ENCODE results near the gene REG3A. TPM values are rescaled to one million over a fixed set of nuclear protein-coding genes. Genes with fewer than 3 reads are reported as not detected.

The REG3A gene
- total RNA-seq (2021): 0.37 TPM in 1 of 3 replicates, not detected in the others
- not detected for Bru-seq, nascent RNA
- long read RNA-seq, experiment 1: 0 reads
- long read RNA-seq, experiment 2: 0 reads
- long read RNA-seq, experiment 3: 0 reads

GRCh38 chr2:79159653-79160052 is at the start of gene REG3A:
Gene REG3A (minus strand): TSS chr2:79159753. CDS start chr2:79159405, 348 bp downstream.
- TF ChIP-seq FOXJ3 (CRISPR knock-in tag; IDR thresholded peaks at IDR 0.05; ENCODE audit: borderline replicate concordance) (no peak), RORB (CRISPR knock-in tag; IDR thresholded peaks at IDR 0.05) (no peak), ZNF138 (CRISPR knock-in tag; conservative IDR thresholded peaks at IDR 0.05) (no peak), ESRRA (CRISPR knock-in tag; IDR thresholded peaks at IDR 0.05; ENCODE audit: borderline replicate concordance) (no peak), KAT7 (CRISPR knock-in tag; IDR thresholded peaks at IDR 0.05; ENCODE audit: borderline replicate concordance) (no peak), SMAD4 (CRISPR knock-in tag; IDR thresholded peaks at IDR 0.05) (no peak)
- TF ChIP-seq, protein P1, sequence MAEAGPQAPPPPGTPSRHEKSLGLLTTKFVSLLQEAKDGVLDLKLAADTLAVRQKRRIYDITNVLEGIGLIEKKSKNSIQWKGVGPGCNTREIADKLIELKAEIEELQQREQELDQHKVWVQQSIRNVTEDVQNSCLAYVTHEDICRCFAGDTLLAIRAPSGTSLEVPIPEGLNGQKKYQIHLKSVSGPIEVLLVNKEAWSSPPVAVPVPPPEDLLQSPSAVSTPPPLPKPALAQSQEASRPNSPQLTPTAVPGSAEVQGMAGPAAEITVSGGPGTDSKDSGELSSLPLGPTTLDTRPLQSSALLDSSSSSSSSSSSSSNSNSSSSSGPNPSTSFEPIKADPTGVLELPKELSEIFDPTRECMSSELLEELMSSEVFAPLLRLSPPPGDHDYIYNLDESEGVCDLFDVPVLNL (CRISPR knock-in tag; IDR thresholded peaks at IDR 0.05; ENCODE audit: borderline replicate concordance, low read depth): no peak
- TF ChIP-seq, protein P2, sequence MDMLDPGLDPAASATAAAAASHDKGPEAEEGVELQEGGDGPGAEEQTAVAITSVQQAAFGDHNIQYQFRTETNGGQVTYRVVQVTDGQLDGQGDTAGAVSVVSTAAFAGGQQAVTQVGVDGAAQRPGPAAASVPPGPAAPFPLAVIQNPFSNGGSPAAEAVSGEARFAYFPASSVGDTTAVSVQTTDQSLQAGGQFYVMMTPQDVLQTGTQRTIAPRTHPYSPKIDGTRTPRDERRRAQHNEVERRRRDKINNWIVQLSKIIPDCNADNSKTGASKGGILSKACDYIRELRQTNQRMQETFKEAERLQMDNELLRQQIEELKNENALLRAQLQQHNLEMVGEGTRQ (CRISPR knock-in tag; IDR thresholded peaks at IDR 0.05): no peak
- Mint-ChIP-seq H3K27ac (no peak within 1 kb of the TSS), H3K9me3 (peaks cover 11% of the 10 kb centered on the region), H3K4me3 (no peak within 1 kb of the TSS), H3K36me3 (no peaks in the 10 kb centered on the region), H3K4me1 (no peaks in the 10 kb centered on the region), H3K27me3 (ENCODE audit: low read depth) (no peaks in the 10 kb centered on the region; the same call in 1 of the 2 replicates)
- ChIA-PET CTCF (no interaction called here), POLR2A (no interaction called here)
- ATAC-seq (no peak), DNase-seq (ENCODE audit: low spot score) (no peak)

DNA sequence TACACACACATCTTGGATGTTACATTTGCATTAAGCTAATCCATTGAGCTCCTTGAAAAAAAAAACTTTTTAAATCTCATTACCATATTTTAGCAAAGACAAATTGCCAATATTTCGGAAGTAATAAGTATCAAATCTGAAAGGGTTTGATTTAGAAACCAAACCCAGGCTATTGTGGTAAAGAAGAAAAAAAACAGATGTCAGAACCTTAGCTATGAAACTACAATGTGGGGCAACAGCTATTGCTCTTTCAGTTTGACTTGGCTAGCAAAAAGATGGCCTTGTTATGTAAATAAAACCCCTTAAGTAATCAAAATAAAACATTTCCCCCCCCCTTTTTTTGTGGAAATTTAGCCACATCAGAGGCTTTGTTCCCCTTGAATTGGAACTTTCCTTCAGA is 41.2 kb upstream of the REG3A start:
- Mint-ChIP-seq H3K27me3 (ENCODE audit: low read depth) (no peaks in the 10 kb centered on the region), H3K36me3 (no peaks in the 10 kb centered on the region), H3K4me1 (peaks cover 42% of the 10 kb centered on the region), H3K9me3 (no peaks in the 10 kb centered on the region), H3K27ac (peak overlapping the region; percentile 81), H3K4me3 (peak overlapping the region; percentile 24; the same call in 1 of the 2 replicates)
- no peak for TF ChIP-seq TEAD1 (CRISPR knock-in tag; IDR thresholded peaks at IDR 0.05)
- no peak for TF ChIP-seq E2F1 (CRISPR knock-in tag; IDR thresholded peaks at IDR 0.05)
- TF ChIP-seq FOXJ3 (CRISPR knock-in tag; IDR thresholded peaks at IDR 0.05; ENCODE audit: borderline replicate concordance): no peak
- TF ChIP-seq ZNF396 (CRISPR knock-in tag; IDR thresholded peaks at IDR 0.05; ENCODE audit: borderline replicate concordance): no peak
- TF ChIP-seq, protein P3, sequence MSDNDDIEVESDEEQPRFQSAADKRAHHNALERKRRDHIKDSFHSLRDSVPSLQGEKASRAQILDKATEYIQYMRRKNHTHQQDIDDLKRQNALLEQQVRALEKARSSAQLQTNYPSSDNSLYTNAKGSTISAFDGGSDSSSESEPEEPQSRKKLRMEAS (CRISPR knock-in tag; IDR thresholded peaks at IDR 0.05): no peak
- TF ChIP-seq NFATC4 (CRISPR knock-in tag; IDR thresholded peaks at IDR 0.05): no peak
- TF ChIP-seq, protein P4, sequence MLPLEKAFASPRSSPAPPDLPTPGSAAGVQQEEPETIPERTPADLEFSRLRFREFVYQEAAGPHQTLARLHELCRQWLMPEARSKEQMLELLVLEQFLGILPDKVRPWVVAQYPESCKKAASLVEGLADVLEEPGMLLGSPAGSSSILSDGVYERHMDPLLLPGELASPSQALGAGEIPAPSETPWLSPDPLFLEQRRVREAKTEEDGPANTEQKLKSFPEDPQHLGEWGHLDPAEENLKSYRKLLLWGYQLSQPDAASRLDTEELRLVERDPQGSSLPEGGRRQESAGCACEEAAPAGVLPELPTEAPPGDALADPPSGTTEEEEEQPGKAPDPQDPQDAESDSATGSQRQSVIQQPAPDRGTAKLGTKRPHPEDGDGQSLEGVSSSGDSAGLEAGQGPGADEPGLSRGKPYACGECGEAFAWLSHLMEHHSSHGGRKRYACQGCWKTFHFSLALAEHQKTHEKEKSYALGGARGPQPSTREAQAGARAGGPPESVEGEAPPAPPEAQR (CRISPR knock-in tag; IDR thresholded peaks at IDR 0.05): no peak
- no peak for TF ChIP-seq ATF3 (CRISPR knock-in tag; conservative IDR thresholded peaks at IDR 0.05)
- TF ChIP-seq, protein P5, sequence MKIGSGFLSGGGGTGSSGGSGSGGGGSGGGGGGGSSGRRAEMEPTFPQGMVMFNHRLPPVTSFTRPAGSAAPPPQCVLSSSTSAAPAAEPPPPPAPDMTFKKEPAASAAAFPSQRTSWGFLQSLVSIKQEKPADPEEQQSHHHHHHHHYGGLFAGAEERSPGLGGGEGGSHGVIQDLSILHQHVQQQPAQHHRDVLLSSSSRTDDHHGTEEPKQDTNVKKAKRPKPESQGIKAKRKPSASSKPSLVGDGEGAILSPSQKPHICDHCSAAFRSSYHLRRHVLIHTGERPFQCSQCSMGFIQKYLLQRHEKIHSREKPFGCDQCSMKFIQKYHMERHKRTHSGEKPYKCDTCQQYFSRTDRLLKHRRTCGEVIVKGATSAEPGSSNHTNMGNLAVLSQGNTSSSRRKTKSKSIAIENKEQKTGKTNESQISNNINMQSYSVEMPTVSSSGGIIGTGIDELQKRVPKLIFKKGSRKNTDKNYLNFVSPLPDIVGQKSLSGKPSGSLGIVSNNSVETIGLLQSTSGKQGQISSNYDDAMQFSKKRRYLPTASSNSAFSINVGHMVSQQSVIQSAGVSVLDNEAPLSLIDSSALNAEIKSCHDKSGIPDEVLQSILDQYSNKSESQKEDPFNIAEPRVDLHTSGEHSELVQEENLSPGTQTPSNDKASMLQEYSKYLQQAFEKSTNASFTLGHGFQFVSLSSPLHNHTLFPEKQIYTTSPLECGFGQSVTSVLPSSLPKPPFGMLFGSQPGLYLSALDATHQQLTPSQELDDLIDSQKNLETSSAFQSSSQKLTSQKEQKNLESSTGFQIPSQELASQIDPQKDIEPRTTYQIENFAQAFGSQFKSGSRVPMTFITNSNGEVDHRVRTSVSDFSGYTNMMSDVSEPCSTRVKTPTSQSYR (CRISPR knock-in tag; IDR thresholded peaks at IDR 0.05): no peak
- TF ChIP-seq, protein P1 (CRISPR knock-in tag; IDR thresholded peaks at IDR 0.05; ENCODE audit: borderline replicate concordance, low read depth): no peak
- TF ChIP-seq ERG (CRISPR knock-in tag; IDR thresholded peaks at IDR 0.05): no peak
- TF ChIP-seq MXD4 (CRISPR knock-in tag; IDR thresholded peaks at IDR 0.05; ENCODE audit: borderline replicate concordance): no peak
- TF ChIP-seq SMAD4 (CRISPR knock-in tag; IDR thresholded peaks at IDR 0.05): no peak
- TF ChIP-seq ZNF263 (CRISPR knock-in tag; IDR thresholded peaks at IDR 0.05; ENCODE audit: low read depth): no peak
- no peak for TF ChIP-seq JAZF1 (CRISPR knock-in tag; IDR thresholded peaks at IDR 0.05)
- CTCF ChIA-PET: interaction anchor here (1.1 to 2.8 kb wide), 7 partner anchors 9 to 656 kb away, joined by 3 to 20 read pairs (median 4); no protein-coding TSS in a partner anchor
- POLR2A ChIA-PET: no interaction called here
- ATAC-seq (peak; percentile 34; the same call in 1 of the 2 replicates), DNase-seq (ENCODE audit: low spot score) (no peak)
